Activated naive CD8-positive, alpha-beta T cell treated with anti-CD3 and anti-CD28 coated beads, Interleukin-2, amount 10 ng/mL, durations not matched to agents 7 days and 5 days (primary cell): ENCODE measurements around the gene PNMA6E. TPM values are rescaled to one million over a fixed set of nuclear protein-coding genes. Genes with fewer than 3 reads are reported as not detected.

ENCODE experiments used
- ATAC-seq: fragments of 150-1000 bp; cut with Tn5 transposase; one replicate; pipeline ENCODE4 v1.10.0; 2021; ENCODE audit warnings: low read depth, moderate library complexity
- POLR2A ChIA-PET: fragments of 350-600 bp; sonication (Branson Sonifier 250); formaldehyde crosslinking; loops from one replicate; lab custom pipeline; 2021; ENCODE audit warnings: antibody characterized with exemption; lab: Charles Lee
- DNase-seq: peaks from one replicate; pipeline ENCODE4 v3.0.0; 2021
- H3K27ac Mint-ChIP-seq: one replicate; pipeline ENCODE4 v1.8.0; 2022; ENCODE audit warnings: mild to moderate bottlenecking, mixed read lengths
- H3K27me3 Mint-ChIP-seq: one replicate; pipeline ENCODE4 v1.8.0; 2022; ENCODE audit warnings: mild to moderate bottlenecking, moderate library complexity, mixed read lengths
- H3K36me3 Mint-ChIP-seq: one replicate; pipeline ENCODE4 v1.8.0; 2021; ENCODE audit warnings: mild to moderate bottlenecking, mixed read lengths
- H3K4me1 Mint-ChIP-seq: one replicate; pipeline ENCODE4 v1.8.0; 2021; ENCODE audit warnings: mixed read lengths
- H3K4me3 Mint-ChIP-seq: one replicate; pipeline ENCODE4 v1.8.0; 2022; ENCODE audit warnings: mild to moderate bottlenecking, moderate library complexity, mixed read lengths
- H3K9me3 Mint-ChIP-seq: one replicate; pipeline ENCODE4 v1.8.0; 2021; ENCODE audit warnings: mixed read lengths
- total RNA-seq, 2 experiments: library from RNA; stranded (reverse); gene quantifications; one replicate each; pipeline ENCODE4 v1.2.3, GENCODE V29; 2021

Gene PNMA6E
- total RNA-seq = not detected

DNA sequence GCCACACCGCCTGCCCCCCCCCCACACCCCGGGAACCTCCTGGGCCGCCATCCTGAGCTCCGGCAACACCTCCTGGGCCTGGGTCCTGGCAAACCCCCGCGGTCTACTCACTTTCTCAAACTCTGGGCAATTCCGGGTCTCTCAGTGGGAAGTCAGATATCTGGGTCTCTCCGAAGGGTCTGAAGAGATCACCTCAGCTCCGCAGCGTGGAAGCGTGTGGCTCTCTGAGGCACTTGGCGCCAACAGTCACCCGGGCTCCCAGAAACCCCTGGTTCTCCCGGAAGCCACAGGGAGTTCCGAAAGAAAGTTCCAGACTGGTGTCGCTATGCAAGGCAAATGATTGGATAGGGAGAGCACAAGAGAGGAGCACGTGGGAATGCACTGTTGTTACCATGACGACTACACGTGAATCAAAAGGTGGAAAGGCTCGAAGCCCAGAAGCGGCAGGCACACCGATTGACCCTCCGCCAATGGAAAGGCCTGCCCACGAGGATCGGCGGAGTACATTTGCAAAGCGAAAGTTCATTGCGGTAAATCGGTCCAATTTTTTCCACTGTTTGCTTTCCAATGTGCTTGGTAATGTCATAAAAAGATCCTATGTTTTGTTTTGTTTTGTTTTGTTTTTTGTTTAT, at the start of gene PNMA6E:
Gene PNMA6E, minus strand, starts transcription at position 218 of the 632 bp plus-strand sequence. CDS start 2,501 bp downstream, outside the sequence.
- DNase-seq = no peak
- no peaks in the 10 kb centered on the region for H3K36me3 Mint-ChIP-seq
- H3K27ac Mint-ChIP-seq = no peak within 1 kb of the TSS
- H3K4me3 Mint-ChIP-seq = no peak within 1 kb of the TSS
- ATAC-seq = no peak
- peaks cover 10% of the 10 kb centered on the region for H3K27me3 Mint-ChIP-seq
- POLR2A ChIA-PET = no interaction called here
- peaks cover 4% of the 10 kb centered on the region for H3K4me1 Mint-ChIP-seq
- no peaks in the 10 kb centered on the region for H3K9me3 Mint-ChIP-seq

DNA sequence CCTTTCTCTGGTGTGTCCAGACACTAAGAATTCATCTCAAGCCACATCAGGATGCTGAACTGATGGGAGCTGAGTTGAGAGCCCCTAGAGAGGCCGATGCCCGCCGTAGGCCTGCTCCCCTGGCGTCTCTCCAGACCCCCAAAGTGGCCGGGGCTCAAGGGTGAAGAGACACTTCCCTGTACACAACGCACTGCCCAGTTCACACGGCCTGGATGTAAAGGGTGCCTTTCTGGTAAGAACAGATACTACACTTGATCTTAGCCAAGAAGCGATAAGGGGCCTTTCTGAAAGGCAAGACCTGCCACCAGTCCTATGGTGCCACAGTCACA, 49.8 kb upstream of the PNMA6E start:
- no peak for ATAC-seq
- Mint-ChIP-seq H3K36me3 (no peaks in the 10 kb centered on the region), H3K4me1 (no peaks in the 10 kb centered on the region), H3K9me3 (no peaks in the 10 kb centered on the region), H3K27me3 (no peaks in the 10 kb centered on the region), H3K4me3 (no peak overlapping the region), H3K27ac (no peak overlapping the region)
- POLR2A ChIA-PET = no interaction called here
- DNase-seq = no peak

DNA sequence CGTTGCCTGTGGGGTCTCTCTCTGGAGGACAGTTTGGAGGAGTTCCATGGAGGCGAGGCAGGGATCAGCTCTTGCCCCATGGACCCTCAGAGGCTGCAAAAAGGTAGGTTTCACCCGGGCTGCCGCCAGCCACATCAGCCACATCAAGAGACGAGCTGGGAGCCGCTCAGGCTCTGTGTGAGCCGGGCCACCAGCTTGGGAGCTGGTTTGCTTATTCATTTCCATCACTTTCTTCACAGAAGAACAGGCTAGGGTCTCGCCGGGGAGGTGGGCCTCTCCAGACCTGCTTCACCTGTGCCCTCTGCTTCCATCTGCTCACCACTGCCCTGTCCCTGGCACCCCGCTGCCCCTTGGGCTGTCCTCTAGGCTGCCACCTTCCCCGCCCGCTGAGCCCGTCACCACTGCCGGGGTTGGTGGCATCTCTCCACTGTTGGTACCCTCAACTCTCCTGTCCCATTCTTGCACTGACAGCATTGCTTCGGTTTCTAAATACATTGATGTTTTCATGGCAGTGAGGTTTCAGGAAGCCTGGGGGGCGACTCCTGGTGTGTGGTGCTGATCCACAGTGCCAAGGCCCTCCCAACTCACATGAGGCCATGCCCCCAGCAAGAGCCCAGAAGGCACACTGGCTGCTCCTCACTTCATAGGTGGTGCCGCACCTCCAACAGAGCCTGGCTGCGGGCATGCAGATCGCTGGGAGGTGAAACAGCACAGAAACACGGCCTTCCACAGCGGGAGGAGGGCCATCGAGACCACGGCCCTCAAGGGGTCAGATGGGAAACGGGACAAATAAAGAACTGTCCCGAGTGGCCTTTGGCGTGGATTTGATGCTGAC, 49.2 kb upstream of the PNMA6E start:
- Mint-ChIP-seq H3K36me3 (no peaks in the 10 kb centered on the region), H3K4me1 (no peaks in the 10 kb centered on the region), H3K27ac (no peak overlapping the region), H3K9me3 (no peaks in the 10 kb centered on the region), H3K4me3 (no peak overlapping the region), H3K27me3 (no peaks in the 10 kb centered on the region)
- ATAC-seq (no peak), DNase-seq (no peak)
- POLR2A ChIA-PET = no interaction called here

DNA sequence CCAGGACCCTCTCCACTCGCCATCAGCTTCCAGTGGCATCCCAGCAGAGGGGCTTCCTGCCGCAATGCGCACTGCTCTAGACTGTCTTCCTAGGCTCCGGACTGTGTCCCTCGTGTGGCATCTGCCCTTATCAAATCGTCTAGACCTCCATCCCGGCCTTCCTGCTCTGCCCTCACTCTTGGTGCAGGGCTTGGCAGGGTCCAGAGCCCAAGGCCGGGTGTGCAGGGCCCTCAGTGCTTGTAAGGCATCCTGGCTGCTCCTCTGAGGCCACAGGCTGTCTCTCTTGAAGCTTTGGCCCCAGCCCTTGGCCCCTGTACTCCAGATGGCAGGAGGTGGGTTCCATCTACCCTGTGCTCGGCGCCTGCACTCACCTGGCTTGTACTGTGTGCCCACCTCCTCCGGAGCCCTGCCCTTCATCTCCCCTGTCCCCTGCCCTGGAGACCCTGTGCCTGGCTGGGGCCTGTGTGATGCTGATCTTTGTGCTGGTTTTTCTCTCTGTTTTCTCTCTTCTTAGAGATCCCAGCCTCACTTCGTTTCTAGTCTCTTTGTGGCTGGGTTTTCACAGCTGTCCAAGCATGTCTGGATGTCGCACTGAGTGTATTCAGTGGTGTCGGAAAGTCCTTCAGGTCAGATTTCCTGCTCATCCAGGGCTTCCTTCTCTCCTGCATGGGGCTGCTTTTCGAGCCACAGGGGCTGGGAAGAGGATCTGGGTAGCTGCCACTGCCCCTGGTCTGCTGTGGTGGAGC, 48.4 kb upstream of the PNMA6E start:
- Mint-ChIP-seq H3K4me3 (no peak overlapping the region), H3K4me1 (no peaks in the 10 kb centered on the region), H3K27me3 (no peaks in the 10 kb centered on the region), H3K9me3 (no peaks in the 10 kb centered on the region), H3K36me3 (no peaks in the 10 kb centered on the region), H3K27ac (no peak overlapping the region)
- DNase-seq (no peak), ATAC-seq (no peak)
- POLR2A ChIA-PET = no interaction called here

- H3K36me3 Mint-ChIP-seq = no peaks in the 10 kb centered on the region
- H3K9me3 Mint-ChIP-seq = no peaks in the 10 kb centered on the region
Measured at GRCh38 chrX:153448556-153449367, 47.6 kb upstream of the PNMA6E start.

GRCh38 chrX:153447581-153447960, 46.4 kb upstream of the PNMA6E start:
- H3K36me3 Mint-ChIP-seq = no peaks in the 10 kb centered on the region
- ATAC-seq = no peak
- H3K27ac Mint-ChIP-seq = peak overlapping the region; percentile 48
- no peak for DNase-seq
- POLR2A ChIA-PET = no interaction called here
- no peaks in the 10 kb centered on the region for H3K27me3 Mint-ChIP-seq
- H3K4me1 Mint-ChIP-seq = no peaks in the 10 kb centered on the region
- no peaks in the 10 kb centered on the region for H3K9me3 Mint-ChIP-seq
- no peak overlapping the region for H3K4me3 Mint-ChIP-seq

More at GRCh38 chrX:153448556-153449367, 47.6 kb upstream of the PNMA6E start:
- ATAC-seq (no peak), DNase-seq (no peak)
- H3K4me1 Mint-ChIP-seq = no peaks in the 10 kb centered on the region
- POLR2A ChIA-PET = no interaction called here
- H3K27me3 Mint-ChIP-seq = no peaks in the 10 kb centered on the region
- H3K4me3 Mint-ChIP-seq = no peak overlapping the region
- H3K27ac Mint-ChIP-seq = no peak overlapping the region

- Mint-ChIP-seq H3K27ac (no peak overlapping the region), H3K27me3 (no peaks in the 10 kb centered on the region), H3K4me3 (no peak overlapping the region), H3K4me1 (no peaks in the 10 kb centered on the region), H3K36me3 (no peaks in the 10 kb centered on the region), H3K9me3 (no peaks in the 10 kb centered on the region)
- DNase-seq = no peak
- POLR2A ChIA-PET = no interaction called here
- ATAC-seq = no peak
Measured at GRCh38 chrX:153446950-153447580, 45.9 kb upstream of the PNMA6E start.

- Mint-ChIP-seq H3K27me3 (no peaks in the 10 kb centered on the region), H3K4me3 (no peak overlapping the region), H3K36me3 (no peaks in the 10 kb centered on the region), H3K27ac (no peak overlapping the region), H3K9me3 (no peaks in the 10 kb centered on the region), H3K4me1 (no peaks in the 10 kb centered on the region)
- POLR2A ChIA-PET = no interaction called here
- ATAC-seq = no peak
- DNase-seq = no peak
Measured at GRCh38 chrX:153446636-153446936, 45.4 kb upstream of the PNMA6E start.

DNA sequence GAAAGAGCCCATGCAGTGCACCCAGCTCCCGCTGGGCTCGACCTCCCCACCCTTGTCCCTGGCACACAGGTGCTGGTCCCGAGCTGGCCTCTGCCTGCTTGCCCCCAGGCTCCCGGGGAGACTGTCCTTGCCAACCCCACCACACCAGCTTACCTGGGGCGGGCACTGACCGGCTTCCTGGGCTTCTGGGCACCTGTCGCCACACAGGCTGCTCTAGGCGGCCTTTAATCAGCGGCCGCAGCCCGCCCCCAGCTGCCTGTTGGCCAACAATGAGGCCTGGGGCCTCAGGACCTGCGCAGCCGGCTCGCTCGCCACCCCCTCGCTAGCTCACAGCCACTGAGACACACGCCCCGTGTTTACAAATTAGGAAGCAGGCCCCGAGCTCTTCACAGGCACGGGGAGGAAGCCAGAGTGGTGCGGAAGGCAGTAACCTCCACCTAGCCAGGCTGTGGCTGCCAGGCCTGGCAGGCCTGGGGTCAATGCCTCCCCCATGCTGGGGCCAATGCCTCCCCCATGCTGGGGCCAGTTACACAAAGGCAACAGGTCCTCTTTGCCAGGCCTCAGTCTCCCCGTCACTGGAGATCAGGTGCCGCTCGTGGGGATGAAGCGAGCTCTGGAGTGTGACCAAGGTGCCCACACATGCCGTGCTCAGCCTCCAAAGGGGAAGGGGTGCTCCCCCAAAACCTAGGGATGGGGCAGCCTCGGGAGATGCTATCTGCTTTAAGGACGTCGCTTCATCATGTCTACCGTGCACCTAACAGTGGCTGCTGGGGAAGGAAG, 44.9 kb upstream of the PNMA6E start, which contains the start of gene TREX2:
Gene TREX2, minus strand, starts transcription at position 201 of the 780 bp plus-strand sequence. CDS start 626 bp downstream, outside the sequence.
- DNase-seq (no peak), ATAC-seq (no peak)
- Mint-ChIP-seq H3K36me3 (no peaks in the 10 kb centered on the region), H3K27ac (no peak within 1 kb of the TSS), H3K4me3 (no peak within 1 kb of the TSS), H3K9me3 (no peaks in the 10 kb centered on the region), H3K27me3 (no peaks in the 10 kb centered on the region), H3K4me1 (no peaks in the 10 kb centered on the region)
- POLR2A ChIA-PET = no interaction called here

- no peaks in the 10 kb centered on the region for H3K36me3 Mint-ChIP-seq
- POLR2A ChIA-PET = no interaction called here
- no peak overlapping the region for H3K27ac Mint-ChIP-seq
- DNase-seq (no peak), ATAC-seq (no peak)
- H3K4me1 Mint-ChIP-seq = no peaks in the 10 kb centered on the region
- H3K27me3 Mint-ChIP-seq = no peaks in the 10 kb centered on the region
- H3K4me3 Mint-ChIP-seq = no peak overlapping the region
- H3K9me3 Mint-ChIP-seq = no peaks in the 10 kb centered on the region
Measured at GRCh38 chrX:153445106-153445855, 44.1 kb upstream of the PNMA6E start.

DNA sequence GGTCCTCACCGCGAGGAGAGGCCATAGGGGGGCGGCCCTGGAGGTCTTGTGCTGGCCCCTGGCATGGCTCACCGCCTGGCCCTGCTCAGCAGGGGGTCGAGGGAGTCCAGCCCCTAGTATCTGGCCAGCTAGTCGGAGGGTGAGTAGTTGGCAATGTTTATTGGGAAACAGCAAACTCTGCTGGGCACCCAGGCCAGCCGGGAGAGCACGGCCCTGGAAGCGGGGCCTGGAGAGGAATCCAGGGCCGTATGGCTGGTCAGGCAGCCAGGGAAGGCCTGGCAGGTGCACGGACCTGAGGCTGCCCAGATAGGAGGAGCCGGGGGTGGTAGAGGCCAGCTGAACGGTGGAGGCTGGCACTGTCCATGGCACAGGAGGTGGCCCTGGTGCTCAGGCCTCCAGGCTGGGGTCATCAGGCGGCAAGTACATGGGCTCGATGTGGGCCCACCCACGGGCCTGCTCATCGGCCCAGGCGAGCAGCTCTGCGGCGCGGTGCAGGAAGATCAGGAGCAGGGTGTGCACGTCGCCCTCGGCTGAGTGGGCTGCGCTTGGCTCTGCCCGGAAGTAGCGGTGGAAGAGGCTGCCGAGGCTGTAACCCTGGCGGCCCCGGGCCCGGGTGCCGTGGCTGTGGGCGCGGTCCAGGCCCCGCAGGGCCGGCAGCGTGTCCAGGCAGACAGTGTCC, 43.3 kb upstream of the PNMA6E start:
- POLR2A ChIA-PET = no interaction called here
- no peaks in the 10 kb centered on the region for H3K4me1 Mint-ChIP-seq
- no peaks in the 10 kb centered on the region for H3K36me3 Mint-ChIP-seq
- no peak for DNase-seq
- no peak overlapping the region for H3K4me3 Mint-ChIP-seq
- peaks cover 4% of the 10 kb centered on the region for H3K27me3 Mint-ChIP-seq
- no peak overlapping the region for H3K27ac Mint-ChIP-seq
- H3K9me3 Mint-ChIP-seq = no peaks in the 10 kb centered on the region
- ATAC-seq = no peak
